AG10803 (cell line): ENCODE results near the gene BNIP3.

Experiments
- DNase-seq: peaks from one replicate; pipeline ENCODE4 v3.0.0; 2010; ENCODE audit warnings: low read depth
- H3K4me3 ChIP-seq: 2 replicates; pipeline ENCODE4 v1.5.1; 2011; ENCODE audit warnings: mild to moderate bottlenecking, low read length, control low read depth
- CTCF ChIP-seq: conservative IDR thresholded peaks from 2 replicates; pipeline ENCODE4 v1.5.1; 2011; ENCODE audit warnings: mild to moderate bottlenecking, low read length, control low read depth, inconsistent platforms

The BNIP3 gene

DNA sequence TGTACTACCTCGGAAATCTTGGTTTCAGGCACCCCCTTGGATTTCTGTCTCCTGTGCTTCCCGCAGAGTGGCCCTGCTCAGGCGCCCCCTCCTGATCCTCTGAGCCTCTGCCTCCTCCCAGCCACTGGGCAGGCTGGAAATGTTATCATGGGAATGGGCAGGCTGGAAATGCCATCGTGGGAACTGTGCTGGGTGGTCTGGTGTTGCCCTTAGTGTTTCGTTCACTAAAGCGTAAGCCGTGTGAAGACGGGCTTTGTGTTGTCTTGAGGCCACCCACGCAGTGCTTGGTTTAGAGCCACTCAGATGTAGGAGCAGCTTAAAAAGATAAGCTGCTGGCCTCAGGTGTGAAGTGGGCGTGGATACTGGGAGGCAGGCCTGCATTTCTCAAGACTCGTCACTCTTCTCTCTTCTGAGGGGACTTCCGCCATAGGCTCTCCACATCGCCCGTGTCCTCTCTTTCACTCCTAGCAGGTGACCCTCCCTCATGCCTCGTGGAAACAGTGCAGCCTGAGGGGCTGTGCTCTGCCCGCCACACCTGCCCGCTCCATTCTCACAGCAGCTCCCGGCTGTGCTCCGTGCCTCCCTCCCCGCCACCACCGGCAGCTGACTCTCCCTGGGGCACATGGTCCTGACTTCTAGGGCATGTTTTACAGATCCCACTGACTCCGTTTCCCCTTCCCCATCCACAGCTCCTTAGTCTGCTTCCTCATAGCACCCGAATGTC, 52.4 kb downstream of the BNIP3 start:
- no peak for DNase-seq
- no peak for TF ChIP-seq CTCF
- H3K4me3 ChIP-seq = no peak overlapping the region

- no peak for DNase-seq
- no peak overlapping the region for H3K4me3 ChIP-seq
- no peak for TF ChIP-seq CTCF
Measured at GRCh38 chr10:131928248-131929095, 53.3 kb downstream of the BNIP3 start.

DNA sequence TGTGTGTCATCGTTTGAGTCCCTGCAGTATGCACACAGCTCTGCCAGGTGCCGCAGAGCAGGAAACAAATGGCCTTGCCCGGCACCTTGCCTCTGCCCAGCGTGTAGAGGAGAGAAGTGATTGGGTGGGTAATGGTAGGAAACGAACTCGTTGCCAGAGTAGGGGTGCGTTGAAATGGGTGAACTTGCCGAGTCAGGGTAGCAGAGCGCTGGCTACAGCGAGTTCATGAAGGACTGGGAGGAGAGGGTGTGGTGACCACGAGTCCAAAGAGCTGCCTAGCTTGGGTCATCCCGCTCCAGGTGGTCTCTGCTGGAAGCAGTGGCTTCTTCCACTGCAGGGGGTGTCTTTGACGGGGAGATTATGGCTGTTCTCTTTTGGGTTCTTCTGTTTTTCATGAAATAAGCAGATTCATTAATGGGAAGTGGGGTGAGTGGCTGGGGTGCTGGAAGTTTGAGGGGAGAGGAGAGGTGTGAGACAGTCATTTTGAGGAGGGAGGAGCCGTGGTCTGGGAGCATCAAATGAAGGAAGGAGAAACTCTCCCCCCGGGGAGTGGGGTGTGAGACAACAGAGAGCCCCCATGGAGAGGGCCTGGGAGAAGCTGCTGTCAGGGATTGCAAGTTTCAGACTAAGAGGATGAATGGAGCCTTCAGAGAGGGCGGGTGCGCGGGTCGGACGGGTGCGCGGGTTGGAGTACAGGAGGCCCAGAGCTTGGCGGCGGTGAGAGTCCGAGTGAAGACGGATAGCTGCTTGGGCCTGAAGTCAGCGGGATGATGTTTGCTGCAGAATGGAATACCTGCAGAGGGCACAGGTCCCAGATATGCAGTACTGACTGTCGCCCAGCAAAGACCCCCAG, 54.8 kb downstream of the BNIP3 start:
- TF ChIP-seq CTCF = no peak
- no peak for DNase-seq
- H3K4me3 ChIP-seq = no peak overlapping the region

DNA sequence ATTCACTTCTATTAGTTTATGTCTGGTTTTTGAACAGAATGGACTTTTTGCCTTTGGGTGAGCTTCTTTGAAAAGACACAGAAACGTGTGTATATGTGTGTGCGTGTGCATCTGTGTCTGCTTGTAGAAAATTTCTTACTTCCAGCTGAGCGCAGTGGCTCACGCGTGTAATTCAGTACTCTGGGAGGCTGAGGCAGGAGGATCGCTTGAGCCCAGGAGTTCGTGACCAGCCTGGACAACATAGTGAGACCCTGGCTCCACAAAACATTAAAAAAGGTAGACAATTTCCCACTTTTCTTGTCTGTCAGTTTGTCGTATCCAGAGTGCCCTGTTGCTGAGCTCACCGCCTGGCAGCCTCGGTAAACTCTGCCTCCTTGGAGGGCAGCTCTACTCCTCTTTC, 55.5 kb downstream of the BNIP3 start:
- H3K4me3 ChIP-seq = no peak overlapping the region
- no peak for TF ChIP-seq CTCF
- DNase-seq = no peak

GRCh38 chr10:131925716-131926115, 56.0 kb downstream of the BNIP3 start:
- no peak for DNase-seq
- H3K4me3 ChIP-seq = no peak overlapping the region
- TF ChIP-seq CTCF = no peak

- DNase-seq = no peak
- TF ChIP-seq CTCF = no peak
Measured at GRCh38 chr10:131925011-131925649, 56.6 kb downstream of the BNIP3 start.

More at GRCh38 chr10:131925011-131925649, 56.6 kb downstream of the BNIP3 start:
- H3K4me3 ChIP-seq = no peak overlapping the region
